Brain pericyte (primary cell): ENCODE data around the gene RNASE11.
"Not testable (repeated sequence)": the region's sequence is repeated elsewhere in the genome, so short reads cannot be mapped to it uniquely, and the experiment has no call there.

Experiments
- DNase-seq: peaks from one replicate; pipeline ENCODE4 v3.0.0-alpha.2; 2012; ENCODE audit warnings: low read depth, low spot score

RNASE11 gene

GRCh38 chr14:20580242-20580641 is 7.6 kb downstream of the RNASE11 start:
- no peak for DNase-seq

GRCh38 chr14:20578784-20579502 is 8.9 kb downstream of the RNASE11 start:
- DNase-seq = no peak

- DNase-seq = no peak
Measured at GRCh38 chr14:20578325-20578724, 9.5 kb downstream of the RNASE11 start.

- DNase-seq = not testable (repeated sequence)
Measured at GRCh38 chr14:20572382-20572990, 15.3 kb downstream of the RNASE11 start.

GRCh38 chr14:20570720-20571119 is 17.1 kb downstream of the RNASE11 start:
- not testable (repeated sequence) for DNase-seq

GRCh38 chr14:20569865-20570264 is 17.9 kb downstream of the RNASE11 start:
- not testable (repeated sequence) for DNase-seq

GRCh38 chr14:20569066-20569465 is 18.7 kb downstream of the RNASE11 start:
- DNase-seq = no peak

GRCh38 chr14:20568393-20568792 is 19.4 kb downstream of the RNASE11 start:
- no peak for DNase-seq

- not testable (repeated sequence) for DNase-seq
Measured at GRCh38 chr14:20567199-20567598, 20.6 kb downstream of the RNASE11 start.

GRCh38 chr14:20564501-20564997 is 23.3 kb downstream of the RNASE11 start:
- no peak for DNase-seq

- no peak for DNase-seq
Measured at GRCh38 chr14:20563971-20564370, 23.8 kb downstream of the RNASE11 start.

- DNase-seq = no peak
Measured at GRCh38 chr14:20560961-20561360, 26.8 kb downstream of the RNASE11 start, which contains the start of gene RNASE9. TSS of gene RNASE9 (minus strand) at chr14:20561047.

- no peak for DNase-seq
Measured at GRCh38 chr14:20559461-20559904, 28.3 kb downstream of the RNASE11 start.

GRCh38 chr14:20557212-20557542 is 30.6 kb downstream of the RNASE11 start:
- no peak for DNase-seq

- DNase-seq = no peak
Measured at GRCh38 chr14:20556500-20557211, 31.1 kb downstream of the RNASE11 start.

GRCh38 chr14:20555845-20556244 is 32.0 kb downstream of the RNASE11 start:
- DNase-seq = no peak

GRCh38 chr14:20553024-20553423 is 34.8 kb downstream of the RNASE11 start:
- DNase-seq = no peak

GRCh38 chr14:20551606-20552005 is 36.2 kb downstream of the RNASE11 start:
- DNase-seq = no peak

GRCh38 chr14:20550926-20551325 is 36.9 kb downstream of the RNASE11 start:
- DNase-seq = no peak

GRCh38 chr14:20548414-20549158 is 39.2 kb downstream of the RNASE11 start:
- DNase-seq = no peak

- DNase-seq = no peak
Measured at GRCh38 chr14:20546877-20547276, 40.9 kb downstream of the RNASE11 start.

GRCh38 chr14:20539906-20540305 is 47.9 kb downstream of the RNASE11 start:
- no peak for DNase-seq
